Heart left ventricle (tissue), 13 donors: ENCODE measurements around the gene STH.

ENCODE experiments used
- POLR2A ChIP-seq, 2 donors: fragments of 450-650 bp; IDR thresholded peaks; one replicate each; pipeline ENCODE4 v1.6.1; 2017; ENCODE audit warnings: antibody characterized with exemption in 2 of 2, mild to moderate bottlenecking in 2 of 2, moderate library complexity in 2 of 2
- TF ChIP-seq, protein P1 (sequence below), 12 donors: fragments of 200-600 bp; sonication (generic) in 4 of 12; IDR thresholded peaks; one replicate each; pipeline versions ENCODE4 v1.5.0 to v1.8.0; 2018 to 2022; ENCODE audit warnings: antibody characterized with exemption in 12 of 12, mild to moderate bottlenecking in 5 of 12
- donor health status: ischemic (EF 13 %, LVEDD 7.1; RV severe dilation, severe dysfunction).
- donor health status: DM: no; HTN: yes; CAD: no.
- donor health status: DM: no; HTN: no; CAD: no.
- donor health status: ischemic (EF 25% LVEDD 6.9; RV normal size, moderate dysfunction).
- donor health status: ischemic (EF 25% LVEDD 5.7; RV mildly dilated, moderate dysfunction).
- donor health status: ischemic (EF 35%, LVEDD 5.7; RV mildly dilated, moderate dysfunction).
- donor health status: nonischemic (EF 11% LVEDD 7.7; RV severe dilation, severe dysfunction).
- donor health status: DM: yes; HTN: yes; CAD: no.
- donor health status: PGD.
- donor health status: ischemic (EF 29% LVEDD 5.4; RV normal size, mild dysfunction).
- donor health status: nonischemic (EF 23%, LVEDD 6.1; RV moderate dilation, normal function).

GRCh38 chr17:46046957-46047356, 47.9 kb downstream of the STH start:
- no peak for TF ChIP-seq POLR2A (IDR thresholded peaks at IDR 0.05)
- TF ChIP-seq, protein P1, sequence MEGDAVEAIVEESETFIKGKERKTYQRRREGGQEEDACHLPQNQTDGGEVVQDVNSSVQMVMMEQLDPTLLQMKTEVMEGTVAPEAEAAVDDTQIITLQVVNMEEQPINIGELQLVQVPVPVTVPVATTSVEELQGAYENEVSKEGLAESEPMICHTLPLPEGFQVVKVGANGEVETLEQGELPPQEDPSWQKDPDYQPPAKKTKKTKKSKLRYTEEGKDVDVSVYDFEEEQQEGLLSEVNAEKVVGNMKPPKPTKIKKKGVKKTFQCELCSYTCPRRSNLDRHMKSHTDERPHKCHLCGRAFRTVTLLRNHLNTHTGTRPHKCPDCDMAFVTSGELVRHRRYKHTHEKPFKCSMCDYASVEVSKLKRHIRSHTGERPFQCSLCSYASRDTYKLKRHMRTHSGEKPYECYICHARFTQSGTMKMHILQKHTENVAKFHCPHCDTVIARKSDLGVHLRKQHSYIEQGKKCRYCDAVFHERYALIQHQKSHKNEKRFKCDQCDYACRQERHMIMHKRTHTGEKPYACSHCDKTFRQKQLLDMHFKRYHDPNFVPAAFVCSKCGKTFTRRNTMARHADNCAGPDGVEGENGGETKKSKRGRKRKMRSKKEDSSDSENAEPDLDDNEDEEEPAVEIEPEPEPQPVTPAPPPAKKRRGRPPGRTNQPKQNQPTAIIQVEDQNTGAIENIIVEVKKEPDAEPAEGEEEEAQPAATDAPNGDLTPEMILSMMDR (IDR thresholded peaks at IDR 0.05): peak in 2 of 12 donors; percentile 25 to 42
